Heart right ventricle (tissue), 16 donors: ENCODE measurements around the gene REPIN1. TPM values are rescaled to one million over a fixed set of nuclear protein-coding genes. Genes with fewer than 3 reads are reported as not detected.

ENCODE experiments used
- ATAC-seq, 8 donors: fragments of 200-7000 bp; cut with Tn5 transposase; one replicate each; pipeline ENCODE4 v1.9.1; 2020; ENCODE audit warnings: mild to moderate bottlenecking in 8 of 8, moderate library complexity in 8 of 8, moderate number of reproducible peaks in 1 of 8
- DNase-seq, 2 donors: peaks; one replicate each; pipeline ENCODE4 v3.0.0-alpha.2; 2020
- H3K27ac ChIP-seq, 10 donors: fragments of 200-600 bp; sonication (generic) in 2 of 10; one replicate each; pipeline versions ENCODE4 v1.5.0 to v1.8.0; 2020 to 2022; ENCODE audit warnings: mild to moderate bottlenecking in 3 of 10
- H3K27me3 ChIP-seq, 7 donors: fragments of 200-600 bp; one replicate each; pipeline ENCODE4 v1.8.0; 2021 to 2022; ENCODE audit warnings: mild to moderate bottlenecking in 2 of 7
- H3K36me3 ChIP-seq, 9 donors: fragments of 200-600 bp; sonication (generic) in 1 of 9; one replicate each; pipeline versions ENCODE4 v1.5.0 to v1.8.0; 2020 to 2022; ENCODE audit warnings: mild to moderate bottlenecking in 2 of 9
- H3K4me1 ChIP-seq, 9 donors: fragments of 200-600 bp; sonication (generic) in 1 of 9; one replicate each; pipeline versions ENCODE4 v1.5.0 to v1.8.0; 2020 to 2022; ENCODE audit warnings: mild to moderate bottlenecking in 4 of 9
- H3K4me3 ChIP-seq, 10 donors: fragments of 200-600 bp; sonication (generic) in 2 of 10; one replicate each; pipeline versions ENCODE4 v1.5.0 to v1.8.0; 2020 to 2022; ENCODE audit warnings: mild to moderate bottlenecking in 7 of 10, moderate library complexity in 2 of 10
- H3K9me3 ChIP-seq, 11 donors: fragments of 200-600 bp in 10 of 11; sonication (generic) in 2 of 11; one replicate each; pipeline versions ENCODE4 v1.5.0 to v1.8.0; 2013 to 2022; ENCODE audit warnings: mild to moderate bottlenecking in 2 of 11, control low read depth in 1 of 11, moderate library complexity in 1 of 11
- CTCF ChIP-seq, 9 donors: fragments of 200-600 bp; sonication (generic) in 2 of 9; IDR thresholded peaks; one replicate each; pipeline versions ENCODE4 v1.5.0 to v1.8.0; 2021 to 2022; ENCODE audit warnings: antibody characterized with exemption in 9 of 9, mild to moderate bottlenecking in 5 of 9, moderate library complexity in 1 of 9
- WGBS, 2 donors: extraction: QIAGEN DNeasy Blood & Tissue Kit; methylation state at CpG; one replicate each; pipeline ENCODE4 v1.1.7; 2013; ENCODE audit warnings: inconsistent platforms in 1 of 2; 5-methylcytosine and 5-hydroxymethylcytosine counted together
- intact Hi-C, 10 donors: fragments of 100-400 bp; cut with DNase I; formaldehyde crosslinking; loops; one replicate each; pipeline versions ENCODE4 v1.11.1 to v1.14.2; 2022
- long read RNA-seq, 3 donors: library from polyadenylated mRNA; unstranded; transcript quantifications; one replicate each; pipeline ENCODE4 v2.0.0, GENCODE V29; 2020 to 2021
- polyA plus RNA-seq, 2 donors: library from polyadenylated mRNA; stranded (reverse); fragments of 200-250 nt; gene quantifications; one replicate each; pipeline ENCODE4 v1.2.3, GENCODE V29; 2013
- total RNA-seq, 10 donors: library from RNA; stranded (reverse); fragmentation: NEBNext Ultra II Directional in 3 of 10; extraction: Animal tissue kit (Norgen Biotek cat#: 25700) in 3 of 10; gene quantifications; one replicate each; pipeline versions ENCODE4 v1.2.1 to v1.2.4, GENCODE V29; 2021 to 2023
- donor health status: Arrhythmogenic right ventricular cardiomyopathy.
- donor health status: ischemic (EF 13 %, LVEDD 7.1; RV severe dilation, severe dysfunction).
- donor health status: healthy with polysubstance abuse.
- donor health status: DM: no; HTN: yes; CAD: no.
- donor health status: DM: no; HTN: no; CAD: no.
- donor health status: ischemic (EF 25% LVEDD 6.9; RV normal size, moderate dysfunction).
- donor health status: ischemic (EF 25% LVEDD 5.7; RV mildly dilated, moderate dysfunction).
- donor health status: healthy.
- donor health status: DM: yes; HTN: yes; CAD: no.
- donor health status: Ischemic cardiomyopathy.
- donor health status: ischemic (EF 35%, LVEDD 5.7; RV mildly dilated, moderate dysfunction).
- donor health status: nonischemic (EF 11% LVEDD 7.7; RV severe dilation, severe dysfunction).
- donor health status: DM: yes; HTN: yes; CAD: no.
- donor health status: PGD.
- donor health status: ischemic (EF 29% LVEDD 5.4; RV normal size, mild dysfunction).
- donor health status: nonischemic (EF 23%, LVEDD 6.1; RV moderate dilation, normal function).

The REPIN1 gene
- total RNA-seq (100 to 1,000 TPM in 8 of 10 donors, 10 to 100 TPM in 2; 88.7 to 132 (median 114) TPM), polyA plus RNA-seq (10 to 100 TPM; 51.0 to 53.0 TPM)
- long read RNA-seq, donor 1, transcript REPIN1-202 (1 exons, 2,876 nt): major isoform, 132 of 231 reads
- long read RNA-seq, donor 1, transcript REPIN1-214 (3 exons, 2,058 nt): minor isoform, 10 of 231 reads
- long read RNA-seq, donor 1, transcript REPIN1-219 (3 exons, 480 nt): minor isoform, 5 of 231 reads
- long read RNA-seq, donor 1, transcript REPIN1-203 (2 exons, 2,969 nt): minor isoform, 54 of 231 reads
- long read RNA-seq, donor 1, partial matches to known transcripts: 2 of 231 reads
- long read RNA-seq, donor 1, other reads (novel, unspliced or antisense): 24 of 231 reads
- long read RNA-seq, donor 2, transcript REPIN1-203 (2 exons, 2,969 nt): minor isoform, 56 of 264 reads
- long read RNA-seq, donor 2, transcript REPIN1-214 (3 exons, 2,058 nt): minor isoform, 12 of 264 reads
- long read RNA-seq, donor 2, transcript REPIN1-202 (1 exons, 2,876 nt): major isoform, 163 of 264 reads
- long read RNA-seq, donor 2, transcript REPIN1-206 (2 exons, 910 nt): minor isoform, 5 of 264 reads
- long read RNA-seq, donor 2, partial matches to known transcripts: 0 of 264 reads
- long read RNA-seq, donor 2, other reads (novel, unspliced or antisense): 18 of 264 reads
- long read RNA-seq, donor 3, transcript REPIN1-202 (1 exons, 2,876 nt): major isoform, 59 of 59 reads
- long read RNA-seq, donor 3, partial matches to known transcripts: 0 of 59 reads
- long read RNA-seq, donor 3, other reads (novel, unspliced or antisense): 0 of 59 reads

- Histone ChIP-seq H3K27me3 (no peaks in the 10 kb centered on the region), H3K27ac (peak within 1 kb of the TSS; percentile 90 to 100 (median 98)), H3K4me3 (peak within 1 kb of the TSS; percentile 74 to 99 (median 97)), H3K36me3 (peaks cover 0 to 36% (median 22%) of the 10 kb centered on the region in 9 donors), H3K9me3 (no peaks in the 10 kb centered on the region), H3K4me1 (peaks cover 14 to 61% (median 31%) of the 10 kb centered on the region in 9 donors)
- no peak for TF ChIP-seq CTCF (IDR thresholded peaks at IDR 0.05)
- intact Hi-C loops: loop anchor here in 6 of 10 donors (1.0 to 10.0 kb wide), 3 partner anchors 37 to 387 kb away; a partner anchor contains a TSS
- ATAC-seq: peak; percentile 79 to 95 (median 87)
- peak; percentile 94 to 95 for DNase-seq
- 1 to 2% methylated on average over 77 to 83 of the region's 85 CpGs for WGBS, 2 donors
Observed at GRCh38 chr7:150368096-150368883, at the start of gene REPIN1. Gene REPIN1 (plus strand): TSS chr7:150368822. CDS start chr7:150369712, 890 bp downstream.

GRCh38 chr7:150321788-150322113 is 46.9 kb upstream of the REPIN1 start:
- H3K4me3 ChIP-seq: no peak overlapping the region
- DNase-seq: no peak
- no peak for TF ChIP-seq CTCF (IDR thresholded peaks at IDR 0.05)
- H3K27ac ChIP-seq: no peak overlapping the region
- 91 to 98% methylated on average over 3 of the region's 3 CpGs for WGBS, 2 donors
- H3K9me3 ChIP-seq: no peaks in the 10 kb centered on the region
- peaks cover 0 to 10% (median 0%) of the 10 kb centered on the region in 9 donors for H3K36me3 ChIP-seq
- ATAC-seq: no peak
- intact Hi-C loops: no loop called here
- peaks cover 0 to 19% (median 9%) of the 10 kb centered on the region in 7 donors for H3K27me3 ChIP-seq
- H3K4me1 ChIP-seq: peaks cover 0 to 32% (median 15%) of the 10 kb centered on the region in 9 donors

- H3K9me3 ChIP-seq: no peaks in the 10 kb centered on the region
- intact Hi-C loops: no loop called here
- peak overlapping the region in 4 of 10 donors; percentile 41 to 93 (median 64) for H3K27ac ChIP-seq
- DNase-seq: no peak
- TF ChIP-seq CTCF (IDR thresholded peaks at IDR 0.05): no peak
- H3K4me3 ChIP-seq: peak overlapping the region; percentile 20 to 87 (median 68)
- WGBS, 2 donors: 79 to 81% methylated on average over 4 of the region's 4 CpGs
- H3K4me1 ChIP-seq: peaks cover 0 to 32% (median 15%) of the 10 kb centered on the region in 9 donors
- peak in 2 of 8 donors; percentile 19 to 35 for ATAC-seq
- peaks cover 0 to 11% (median 0%) of the 10 kb centered on the region in 9 donors for H3K36me3 ChIP-seq
- H3K27me3 ChIP-seq: peaks cover 0 to 19% (median 9%) of the 10 kb centered on the region in 7 donors
Observed at GRCh38 chr7:150322114-150322832, 46.3 kb upstream of the REPIN1 start.
